Stimulated activated CD8-positive, alpha-beta memory T cell treated with anti-CD3 and anti-CD28 coated beads, Interleukin-2, amount 100 ng/mL, for 48 hours (primary cell): ENCODE data around the gene PHRF1.
A peak's percentile ranks its signal among the peaks of the same experiment; 100 is the strongest.
"Not testable (repeated sequence)": the region's sequence is repeated elsewhere in the genome, so short reads cannot be mapped to it uniquely, and the experiment has no call there.

ENCODE experiments used
- DNase-seq, 2 donors: peaks; one replicate each; pipeline ENCODE4 v3.0.0-alpha.2; 2020; ENCODE audit warnings: low read depth in 2 of 2

PHRF1 gene

DNA sequence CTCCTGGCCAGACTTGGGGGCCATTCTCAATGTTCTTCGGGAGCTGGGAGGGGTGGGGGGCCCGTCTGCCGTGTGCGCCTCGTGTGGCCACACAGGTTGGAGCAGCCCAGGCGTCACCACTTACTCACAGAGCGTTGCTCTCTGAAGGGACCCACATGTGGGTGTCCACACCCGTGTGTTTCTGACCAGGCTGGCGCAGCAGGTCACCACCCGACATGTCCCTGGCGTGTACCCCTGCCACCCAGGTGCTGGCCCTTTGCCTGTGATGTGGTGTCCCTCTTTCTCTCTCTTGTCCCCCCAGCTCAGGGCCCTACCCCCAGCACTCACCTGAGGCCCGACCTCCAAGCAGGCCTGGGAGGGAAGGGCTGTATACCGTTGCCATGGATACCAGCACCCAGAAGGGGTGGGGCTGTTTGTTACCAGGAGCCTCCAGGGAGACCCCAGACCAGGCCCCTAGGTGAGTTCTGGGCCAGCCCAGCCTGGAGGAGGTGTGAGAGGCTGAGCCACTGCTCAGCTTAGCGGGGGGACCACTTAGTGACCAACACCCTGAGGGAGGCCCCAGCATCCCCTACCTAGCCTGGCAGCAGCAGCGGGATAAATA is 17.1 kb upstream of the PHRF1 start:
- DNase-seq = no peak

DNA sequence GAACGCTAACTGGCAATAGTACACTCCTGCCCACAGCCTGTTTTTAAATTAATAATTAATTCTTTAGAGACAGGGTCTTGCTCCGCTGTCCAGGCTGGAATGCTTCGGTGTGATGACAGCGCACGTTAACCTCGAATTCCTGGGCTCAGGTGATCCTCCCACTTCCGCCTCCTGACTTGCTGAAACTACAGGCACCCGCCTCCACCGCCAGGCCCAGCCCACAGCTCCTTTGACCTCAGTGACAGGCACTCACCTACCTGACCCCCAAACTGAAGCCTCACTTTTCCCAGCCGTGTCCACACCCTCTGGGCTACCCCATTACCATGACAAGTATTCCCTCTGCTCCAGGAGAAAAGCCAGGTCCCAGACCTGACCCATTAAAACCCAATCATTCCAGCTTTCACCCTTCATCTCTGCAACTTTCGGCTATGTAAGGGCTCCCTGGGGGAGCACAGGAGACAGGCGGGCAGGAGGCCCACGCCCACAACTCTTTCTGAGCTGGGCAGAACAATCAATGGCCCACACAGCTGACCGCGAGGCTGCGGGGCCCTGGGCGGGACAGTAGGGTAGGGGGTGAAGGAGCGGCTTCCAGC is 16.5 kb upstream of the PHRF1 start:
- no peak for DNase-seq

DNA sequence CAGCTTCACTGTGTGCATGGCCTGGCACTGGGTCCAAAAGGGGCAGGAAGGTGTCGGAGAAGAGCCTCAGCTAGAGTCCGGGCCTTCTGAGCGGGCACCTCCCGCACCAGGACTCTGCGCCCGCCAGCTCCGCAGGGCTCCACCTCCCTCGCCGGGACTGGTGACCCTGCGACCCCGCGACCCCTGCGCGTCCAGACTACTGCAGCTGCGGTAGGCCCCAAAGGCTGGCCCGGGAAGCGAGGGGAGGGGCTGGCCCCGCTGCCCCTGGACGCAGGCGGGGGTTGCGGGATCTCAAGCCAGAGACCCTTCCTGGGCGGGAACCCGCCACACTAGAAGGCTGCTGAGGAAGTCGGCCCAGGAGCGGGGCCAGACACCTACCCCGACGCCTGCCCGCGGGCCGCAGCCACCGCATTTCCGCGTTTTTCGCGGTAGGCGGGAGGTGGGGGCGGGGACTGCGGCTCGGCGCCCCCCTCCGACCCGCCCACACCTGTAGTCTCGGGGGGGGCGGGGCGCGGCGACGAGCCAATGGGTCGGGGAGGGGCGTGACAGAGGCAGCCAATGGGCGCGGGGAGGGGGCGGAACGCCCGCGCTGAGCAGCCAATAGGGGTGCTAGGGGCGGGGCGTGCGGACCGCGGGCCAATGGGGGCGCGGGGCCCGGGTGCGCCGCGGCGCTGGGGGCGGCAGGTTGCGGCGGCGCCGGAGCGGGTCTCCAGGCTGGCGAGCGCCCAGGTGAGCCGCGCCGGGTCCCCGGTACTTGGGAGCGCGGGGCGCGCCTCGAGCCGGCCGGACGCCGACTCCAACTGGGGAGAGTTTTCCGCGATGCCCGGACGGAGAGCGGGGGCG is 15.7 kb upstream of the PHRF1 start, which contains the start of the genes LMNTD2 and RASSF7:
TSS of gene LMNTD2 (minus strand) at position 434 of the 843 bp plus-strand sequence. CDS start at position 412, 22 bp downstream.
TSS of gene RASSF7 (plus strand) at position 666 of the 843 bp plus-strand sequence. CDS start 799 bp downstream, outside the sequence.
- DNase-seq = peak; percentile 93 to 95

DNA sequence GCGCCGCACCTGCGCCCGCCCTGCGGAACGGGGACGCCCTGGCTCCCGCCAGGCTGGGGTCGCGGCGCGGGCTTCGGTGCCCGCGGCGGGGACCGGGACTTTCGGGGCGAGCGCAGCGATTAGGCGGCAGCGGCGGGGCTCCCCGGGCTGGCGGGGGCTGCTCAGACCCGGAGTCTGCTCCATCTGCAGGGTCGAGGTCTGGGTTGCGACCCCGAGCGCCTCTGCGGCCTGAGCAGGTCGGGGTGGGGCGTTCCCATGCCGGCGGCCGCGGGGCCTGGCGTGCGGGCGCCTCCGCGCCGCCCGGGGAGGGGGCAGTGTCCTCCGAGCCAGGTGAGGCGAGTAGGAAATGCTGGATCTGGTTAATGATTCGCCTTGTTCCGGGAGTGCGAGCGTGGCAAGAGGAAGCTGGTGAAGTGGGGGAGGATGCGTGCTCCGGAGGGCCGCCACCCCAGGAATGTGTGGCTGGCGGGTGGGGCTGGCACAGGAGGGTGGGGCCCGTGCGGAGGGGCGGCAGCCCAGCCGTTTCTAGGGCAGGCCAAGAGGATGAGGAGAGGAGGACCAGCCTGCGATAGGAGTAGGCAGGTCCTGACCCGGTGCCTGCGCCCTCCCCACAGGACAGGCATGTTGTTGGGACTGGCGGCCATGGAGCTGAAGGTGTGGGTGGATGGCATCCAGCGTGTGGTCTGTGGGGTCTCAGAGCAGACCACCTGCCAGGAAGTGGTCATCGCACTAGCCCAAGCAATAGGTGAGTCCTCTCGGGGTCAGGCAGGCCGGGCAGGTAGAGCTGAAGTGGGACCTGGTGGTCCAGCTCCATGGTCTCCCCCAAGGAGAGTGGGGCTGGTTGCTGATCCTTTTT is 14.9 kb upstream of the PHRF1 start:
- no peak for DNase-seq

DNA sequence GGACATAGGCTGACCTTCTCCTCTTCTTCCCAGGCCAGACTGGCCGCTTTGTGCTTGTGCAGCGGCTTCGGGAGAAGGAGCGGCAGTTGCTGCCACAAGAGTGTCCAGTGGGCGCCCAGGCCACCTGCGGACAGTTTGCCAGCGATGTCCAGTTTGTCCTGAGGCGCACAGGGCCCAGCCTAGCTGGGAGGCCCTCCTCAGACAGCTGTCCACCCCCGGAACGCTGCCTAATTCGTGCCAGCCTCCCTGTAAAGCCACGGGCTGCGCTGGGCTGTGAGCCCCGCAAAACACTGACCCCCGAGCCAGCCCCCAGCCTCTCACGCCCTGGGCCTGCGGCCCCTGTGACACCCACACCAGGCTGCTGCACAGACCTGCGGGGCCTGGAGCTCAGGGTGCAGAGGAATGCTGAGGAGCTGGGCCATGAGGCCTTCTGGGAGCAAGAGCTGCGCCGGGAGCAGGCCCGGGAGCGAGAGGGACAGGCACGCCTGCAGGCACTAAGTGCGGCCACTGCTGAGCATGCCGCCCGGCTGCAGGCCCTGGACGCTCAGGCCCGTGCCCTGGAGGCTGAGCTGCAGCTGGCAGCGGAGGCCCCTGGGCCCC is 14.1 kb upstream of the PHRF1 start:
- no peak for DNase-seq

DNA sequence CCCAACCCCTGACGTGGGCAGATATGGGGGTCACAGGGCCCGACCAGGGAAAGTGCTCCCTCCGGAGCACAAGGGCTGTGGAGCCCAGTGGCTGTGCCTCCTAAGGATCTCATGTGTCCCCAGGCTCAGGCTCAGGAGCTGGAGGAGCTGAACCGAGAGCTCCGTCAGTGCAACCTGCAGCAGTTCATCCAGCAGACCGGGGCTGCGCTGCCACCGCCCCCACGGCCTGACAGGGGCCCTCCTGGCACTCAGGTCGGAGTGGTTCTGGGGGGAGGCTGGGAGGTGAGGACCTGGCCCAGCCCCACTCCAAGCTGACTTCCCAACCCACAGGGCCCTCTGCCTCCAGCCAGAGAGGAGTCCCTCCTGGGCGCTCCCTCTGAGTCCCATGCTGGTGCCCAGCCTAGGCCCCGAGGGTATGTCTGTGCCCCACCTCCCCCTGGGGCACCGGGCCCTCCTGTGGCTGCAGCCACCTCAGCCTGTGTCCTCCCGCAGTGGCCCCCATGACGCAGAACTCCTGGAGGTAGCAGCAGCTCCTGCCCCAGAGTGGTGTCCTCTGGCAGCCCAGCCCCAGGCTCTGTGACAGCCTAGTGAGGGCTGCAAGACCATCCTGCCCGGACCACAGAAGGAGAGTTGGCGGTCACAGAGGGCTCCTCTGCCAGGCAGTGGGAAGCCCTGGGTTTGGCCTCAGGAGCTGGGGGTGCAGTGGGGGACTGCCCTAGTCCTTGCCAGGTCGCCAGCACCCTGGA is 13.0 kb upstream of the PHRF1 start:
- DNase-seq = no peak

DNA sequence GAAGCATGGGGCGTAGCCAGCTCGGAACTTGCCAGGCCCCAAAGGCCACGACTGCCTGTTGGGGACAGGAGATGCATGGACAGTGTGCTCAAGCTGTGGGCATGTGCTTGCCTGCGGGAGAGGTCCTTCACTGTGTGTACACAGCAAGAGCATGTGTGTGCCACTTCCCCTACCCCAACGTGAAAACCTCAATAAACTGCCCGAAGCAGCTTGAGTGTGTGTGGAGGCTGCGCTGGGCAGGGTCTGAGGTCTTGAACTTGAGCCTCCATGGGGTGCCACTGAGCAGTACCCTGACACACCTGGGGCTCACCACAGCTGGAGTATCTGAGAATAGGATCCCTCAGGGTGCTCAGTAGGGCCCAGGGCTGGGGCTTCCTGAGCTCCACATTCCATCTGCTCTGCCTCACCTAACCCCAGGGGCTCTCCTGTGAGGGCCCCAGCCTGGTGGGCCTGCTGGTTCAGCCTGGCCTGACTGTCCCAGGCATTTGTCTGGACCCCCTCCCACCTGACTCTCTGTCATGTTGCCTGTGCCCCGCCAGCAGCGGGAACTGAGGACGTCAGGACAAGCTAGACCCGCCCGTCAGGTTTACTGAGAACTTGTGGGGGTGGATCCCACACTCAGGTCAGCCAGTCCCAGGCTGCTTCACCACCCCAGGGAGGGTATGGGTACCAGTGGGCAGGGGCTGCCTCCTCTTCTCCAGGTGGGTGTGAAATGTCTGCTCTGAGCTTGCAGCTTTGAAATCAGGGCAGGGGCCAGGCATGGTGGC is 12.3 kb upstream of the PHRF1 start:
- DNase-seq = no peak

DNA sequence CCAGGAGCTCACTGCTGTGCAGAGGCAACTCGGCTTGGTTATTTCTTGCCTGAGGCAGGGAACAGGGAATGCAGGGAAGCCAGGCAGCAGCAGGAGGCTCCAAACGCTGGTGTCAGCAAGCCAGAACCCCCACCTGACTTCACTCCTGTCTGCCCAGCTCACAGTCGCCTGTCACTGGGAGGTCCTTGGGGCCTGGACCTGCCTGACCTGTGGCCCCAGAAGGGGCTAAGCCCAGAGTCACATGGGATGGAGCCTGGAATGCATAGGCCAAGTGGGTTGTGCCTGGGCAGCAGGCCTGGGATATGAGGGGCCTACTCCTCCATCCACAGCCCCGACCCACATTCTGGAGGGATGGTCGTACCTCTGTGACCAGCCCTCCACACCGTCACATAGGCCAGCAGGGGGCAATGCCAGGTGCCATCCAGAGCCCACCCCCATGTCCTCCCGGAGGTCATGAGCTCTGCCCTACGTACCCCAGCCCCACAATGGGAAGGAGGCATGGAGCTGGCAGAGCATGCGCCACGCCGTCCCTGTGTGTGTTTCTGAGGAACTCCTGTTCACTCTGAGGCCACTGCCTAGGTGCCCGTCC is 10.3 kb upstream of the PHRF1 start:
- no peak for DNase-seq

DNA sequence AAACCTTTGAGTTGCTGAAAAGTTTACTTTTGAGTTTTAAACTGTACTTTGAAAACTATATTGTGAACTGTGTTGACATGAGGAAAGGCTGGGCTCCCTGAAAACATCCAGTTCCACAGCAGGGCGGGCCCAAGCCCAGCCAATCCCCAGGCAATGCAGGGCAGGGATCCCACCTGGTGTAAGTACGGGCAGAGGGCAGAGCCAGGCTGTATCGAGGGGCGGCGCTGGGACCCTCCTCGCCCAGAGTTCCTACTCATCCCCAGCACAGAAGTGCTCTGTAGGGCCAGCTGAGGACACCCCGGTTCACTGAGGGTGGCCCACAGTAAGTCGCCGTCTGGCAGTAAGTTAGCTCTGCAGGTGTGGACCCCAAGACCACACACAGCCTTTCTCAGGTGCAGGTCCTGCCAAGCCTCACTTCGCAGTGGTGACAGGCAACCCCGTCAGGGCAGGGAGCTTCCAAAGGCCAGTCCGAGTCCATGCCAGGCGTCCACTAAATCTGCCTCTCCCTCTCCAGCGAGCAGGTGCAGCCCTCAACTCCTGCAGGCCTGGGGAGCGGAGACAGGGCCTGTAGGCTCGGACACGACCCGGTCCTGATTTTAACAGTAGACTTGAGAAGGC is 9.2 kb upstream of the PHRF1 start:
- no peak for DNase-seq

DNA sequence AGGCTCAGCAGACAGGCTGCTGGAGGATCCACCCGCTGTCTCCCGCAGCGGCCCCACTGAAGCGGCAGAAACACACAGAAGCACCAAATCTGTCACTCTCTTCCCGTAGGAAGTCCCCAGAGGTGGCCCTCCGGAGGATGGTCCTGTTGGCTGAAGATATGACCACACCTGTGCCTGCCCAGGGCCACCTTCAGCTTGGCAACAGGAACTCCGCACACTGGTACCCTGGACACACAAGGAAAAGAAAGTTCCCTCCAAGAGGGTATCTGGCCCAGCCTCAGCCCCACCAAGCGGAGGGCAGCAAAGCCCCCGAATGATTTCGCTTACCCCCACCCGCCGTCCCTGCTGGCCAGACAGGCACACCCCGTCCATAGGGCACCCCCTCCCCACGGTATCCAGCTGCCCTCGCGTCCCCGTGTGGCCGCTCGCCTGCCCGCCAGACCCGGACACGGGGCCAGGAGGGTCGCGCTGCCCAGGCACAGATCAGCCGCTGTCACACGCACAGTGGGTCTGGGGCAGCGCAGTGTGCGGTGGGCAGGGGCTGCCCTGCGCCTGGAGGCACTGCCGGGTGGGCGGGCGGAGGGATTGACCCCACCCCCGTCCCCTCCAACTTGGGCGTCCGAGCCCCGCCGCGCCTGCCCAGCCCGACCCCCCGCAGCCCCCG is 8.5 kb upstream of the PHRF1 start:
- DNase-seq = no peak

DNA sequence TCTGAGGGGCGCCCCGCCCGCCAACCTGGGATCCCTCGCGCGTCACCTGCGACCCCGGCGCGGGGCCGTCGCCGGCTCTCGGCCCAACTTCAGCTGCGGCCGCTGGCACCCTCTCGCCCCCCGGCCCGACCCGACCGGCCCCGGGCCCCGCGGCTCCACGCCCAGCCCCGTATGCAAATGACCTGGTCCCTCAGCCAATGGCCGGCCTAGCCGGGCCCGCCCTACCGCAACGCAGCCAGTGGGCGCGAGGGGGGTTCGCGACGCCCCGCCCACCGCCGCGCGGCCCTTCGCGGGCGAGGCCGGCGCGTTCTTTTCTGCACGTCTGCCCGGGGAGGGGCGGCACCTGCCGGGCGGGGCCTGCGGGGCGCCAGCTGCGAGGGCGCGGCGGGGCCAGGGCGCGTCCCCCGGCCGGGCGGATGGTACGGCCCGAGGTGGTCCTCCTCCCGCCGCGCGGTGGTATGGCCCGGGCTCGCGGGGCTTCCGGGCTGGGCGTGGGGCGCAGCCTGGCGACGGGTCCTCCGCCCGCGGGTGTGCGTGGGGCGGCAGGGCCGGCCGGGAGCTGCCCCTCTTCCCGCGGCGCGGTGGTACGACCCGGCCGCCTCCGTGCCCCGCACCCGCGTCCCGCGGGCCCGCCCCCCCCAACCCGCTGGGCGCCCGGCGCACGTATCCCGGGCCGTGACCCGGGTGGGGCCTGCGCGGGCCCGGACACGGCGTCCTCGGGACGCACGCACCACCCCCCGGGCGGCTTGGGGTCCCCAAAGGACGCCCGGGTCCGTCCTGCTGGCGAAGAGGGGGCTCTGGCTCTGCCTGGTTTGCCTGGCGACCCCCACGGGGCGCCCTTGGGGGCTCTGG is 7.7 kb upstream of the PHRF1 start:
- peak; percentile 88 to 95 for DNase-seq

DNA sequence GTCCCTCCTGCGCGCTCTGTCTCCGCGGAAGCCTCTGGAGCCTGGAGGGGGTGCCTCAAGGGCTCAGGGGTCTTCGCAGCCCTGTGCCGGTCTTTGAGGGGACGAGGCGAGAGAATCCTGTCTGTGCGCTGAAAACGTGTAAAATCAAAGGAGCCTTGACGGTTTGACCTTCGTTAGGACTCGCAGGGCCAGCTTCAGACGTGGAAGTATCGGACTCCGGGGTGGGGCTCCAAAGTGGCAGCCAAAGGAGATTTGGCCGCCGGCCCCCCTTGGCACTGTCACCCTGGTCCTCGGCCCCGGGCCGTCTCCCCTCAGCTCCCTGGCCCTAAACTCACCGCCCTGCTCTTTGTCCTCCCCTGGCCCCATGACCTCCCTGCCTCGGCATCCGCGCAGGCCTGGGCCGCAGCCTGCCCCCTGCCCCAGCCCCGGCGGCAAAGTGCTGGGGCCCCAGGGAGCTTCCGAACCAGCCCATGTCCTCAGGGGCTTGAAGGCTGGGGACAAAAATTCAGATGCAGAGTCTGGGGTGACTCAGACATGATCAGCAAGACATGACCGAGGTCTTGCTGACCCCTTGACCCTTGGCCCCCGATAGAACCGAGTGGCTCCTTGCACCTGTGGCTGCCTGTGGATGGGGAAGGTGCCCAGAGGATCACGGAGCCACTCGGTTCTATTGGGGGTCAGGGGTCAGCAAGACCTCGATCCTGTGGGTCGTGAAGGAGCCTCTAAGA is 6.9 kb upstream of the PHRF1 start:
- no peak for DNase-seq

DNA sequence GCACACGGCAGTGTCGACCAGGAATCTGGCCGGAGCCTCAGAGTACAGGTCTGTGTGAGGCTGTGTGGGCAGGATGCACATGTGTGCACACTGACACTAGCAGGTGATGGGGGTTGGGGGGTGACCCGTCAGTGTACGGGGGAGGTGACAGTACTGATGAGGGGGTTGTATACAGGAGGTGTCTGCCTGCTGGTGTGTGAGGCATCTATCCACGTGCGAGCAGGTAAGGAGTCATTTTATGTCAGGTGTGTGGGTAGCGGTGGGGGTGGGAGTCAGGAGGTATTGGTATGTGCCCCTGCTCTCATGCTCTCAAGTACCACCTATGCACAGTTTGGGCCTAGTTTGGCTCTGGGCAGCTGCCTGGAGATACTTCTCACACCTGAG is 4.5 kb upstream of the PHRF1 start:
- no peak for DNase-seq

DNA sequence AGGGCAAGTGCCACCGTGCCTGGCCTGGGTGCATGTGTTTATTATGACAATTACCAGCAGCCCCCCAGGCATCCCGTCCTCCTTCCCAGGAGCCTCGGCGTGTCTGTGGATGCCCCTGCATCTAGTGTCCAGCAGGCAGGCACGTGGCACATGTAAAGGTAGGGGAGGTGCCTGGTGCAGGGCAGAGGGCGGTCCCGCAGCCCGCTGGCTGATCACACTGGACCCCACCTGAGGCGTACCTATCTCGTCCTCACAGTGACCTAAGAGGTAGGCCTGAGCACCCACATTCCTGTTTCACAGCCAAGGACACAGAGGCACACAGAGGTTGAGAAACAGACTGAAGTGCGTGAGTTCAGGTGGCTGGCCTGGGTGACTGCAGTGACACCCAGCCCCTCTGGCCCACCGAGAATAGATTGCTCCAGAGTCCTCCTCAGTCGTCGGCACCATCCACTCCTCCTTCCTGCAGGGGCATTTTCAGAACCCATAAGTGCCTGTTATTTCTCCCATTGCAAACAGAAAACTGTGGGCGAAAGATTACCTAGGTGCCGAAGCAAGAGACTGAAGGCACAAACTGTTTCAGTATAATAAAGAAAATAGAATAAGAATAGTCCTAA is 3.0 kb upstream of the PHRF1 start:
- no peak for DNase-seq

DNA sequence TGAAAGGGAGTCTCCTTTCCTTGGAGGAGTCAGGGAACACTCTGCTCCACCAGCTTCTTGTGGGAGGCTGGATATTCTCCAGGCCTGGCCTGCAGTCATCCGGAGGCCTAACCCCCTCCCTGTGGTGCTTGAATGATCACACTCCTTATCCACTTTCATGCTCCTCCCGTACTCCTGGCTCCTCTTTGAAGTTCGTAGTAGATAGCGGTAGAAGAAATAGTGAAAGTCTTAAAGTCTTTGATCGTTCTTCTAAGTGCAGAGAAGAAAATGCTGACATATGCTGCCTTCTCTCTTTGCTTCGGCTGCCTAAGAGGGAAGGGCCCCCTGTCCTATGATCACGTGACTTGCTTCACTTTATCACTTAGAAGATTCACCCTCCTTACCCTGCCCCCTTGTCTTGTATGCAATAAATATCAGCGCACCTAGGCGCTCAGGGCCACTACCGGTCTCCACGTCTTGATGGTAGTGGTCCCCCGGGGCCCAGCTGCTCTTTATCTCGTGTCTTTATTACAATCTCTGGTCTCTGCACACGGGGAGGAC is 2.2 kb upstream of the PHRF1 start:
- not testable (repeated sequence) for DNase-seq

DNA sequence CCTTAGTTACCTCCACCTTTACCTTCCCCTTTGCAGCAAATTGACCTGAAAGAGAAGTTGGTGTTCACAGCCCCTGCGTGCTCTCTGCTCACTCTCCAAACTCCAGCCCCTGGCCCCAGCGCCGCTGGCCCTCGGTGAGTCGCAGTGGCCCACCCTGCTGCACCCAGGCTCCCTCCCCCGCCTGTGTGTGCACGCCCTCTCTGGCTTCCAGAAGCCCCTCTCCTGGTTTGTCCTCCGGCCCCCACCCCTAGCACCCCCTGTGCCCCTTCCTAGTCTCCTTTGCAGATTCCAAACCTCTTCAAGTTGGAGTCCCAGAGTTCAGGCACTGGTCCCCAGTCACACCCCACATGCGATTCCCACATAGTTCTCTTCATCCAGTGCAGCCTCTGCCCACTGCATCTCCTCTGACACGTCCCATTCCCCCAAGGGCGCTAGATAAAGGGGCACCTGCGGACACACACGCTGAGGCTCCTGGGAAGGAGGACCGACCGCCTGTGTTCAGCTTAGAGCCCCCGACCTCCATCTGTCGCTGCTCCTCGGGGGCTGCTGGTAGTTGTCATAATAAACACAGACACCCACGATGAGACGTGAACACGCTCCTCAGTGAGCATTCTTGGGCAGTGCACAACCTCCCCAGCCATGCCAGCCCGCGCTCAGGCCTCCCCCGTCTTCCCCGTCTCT is 1.5 kb upstream of the PHRF1 start:
- DNase-seq = no peak
